Stimulated activated CD8-positive, alpha-beta memory T cell treated with anti-CD3 and anti-CD28 coated beads, Interleukin-4, amount 100 ng/mL, for 48 hours (primary cell): Measurements from ENCODE around the gene SMIM33.
A peak's percentile ranks its signal among the peaks of the same experiment; 100 is the strongest.
"Not testable (repeated sequence)": the region's sequence is repeated elsewhere in the genome, so short reads cannot be mapped to it uniquely, and the experiment has no call there.

Experiments
- DNase-seq: peaks from one replicate; pipeline ENCODE4 v3.0.0-alpha.2; 2020

Gene SMIM33

GRCh38 chr5:139470821-139471300 lies at the start of gene SMIM33:
SMIM33 (plus strand) TSS chr5:139471004; CDS start chr5:139471122, 118 bp downstream.
- no peak for DNase-seq

DNA sequence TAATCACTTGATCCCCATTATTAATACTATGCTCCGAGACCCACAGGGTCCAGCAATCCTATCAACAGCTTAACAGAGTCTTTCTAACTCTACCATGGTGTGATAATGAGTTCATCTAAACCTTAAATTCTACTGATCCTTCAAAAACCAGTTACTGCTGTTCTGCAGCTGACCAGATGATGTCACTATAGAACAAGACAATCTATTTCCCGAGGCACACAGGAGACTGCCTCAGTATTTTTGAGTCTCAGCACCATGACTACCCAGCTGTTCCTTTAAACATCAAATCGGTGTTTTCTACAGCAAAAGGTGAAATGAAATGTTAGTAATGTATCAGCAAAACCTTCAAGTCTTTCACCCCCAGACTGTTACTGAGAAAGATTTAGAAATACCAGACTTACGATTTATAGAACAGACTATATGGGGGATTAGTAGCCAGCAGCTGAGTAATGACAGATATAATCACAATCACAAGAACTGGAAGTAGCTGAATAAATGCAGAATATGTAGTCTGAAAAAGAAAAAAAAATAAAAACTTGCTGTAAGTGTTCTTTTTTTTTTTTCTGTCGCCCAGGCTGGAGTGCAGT lies 48.4 kb upstream of the SMIM33 start:
- DNase-seq = no peak

- no peak for DNase-seq
Observed at GRCh38 chr5:139425497-139425896, 45.3 kb upstream of the SMIM33 start.

DNA sequence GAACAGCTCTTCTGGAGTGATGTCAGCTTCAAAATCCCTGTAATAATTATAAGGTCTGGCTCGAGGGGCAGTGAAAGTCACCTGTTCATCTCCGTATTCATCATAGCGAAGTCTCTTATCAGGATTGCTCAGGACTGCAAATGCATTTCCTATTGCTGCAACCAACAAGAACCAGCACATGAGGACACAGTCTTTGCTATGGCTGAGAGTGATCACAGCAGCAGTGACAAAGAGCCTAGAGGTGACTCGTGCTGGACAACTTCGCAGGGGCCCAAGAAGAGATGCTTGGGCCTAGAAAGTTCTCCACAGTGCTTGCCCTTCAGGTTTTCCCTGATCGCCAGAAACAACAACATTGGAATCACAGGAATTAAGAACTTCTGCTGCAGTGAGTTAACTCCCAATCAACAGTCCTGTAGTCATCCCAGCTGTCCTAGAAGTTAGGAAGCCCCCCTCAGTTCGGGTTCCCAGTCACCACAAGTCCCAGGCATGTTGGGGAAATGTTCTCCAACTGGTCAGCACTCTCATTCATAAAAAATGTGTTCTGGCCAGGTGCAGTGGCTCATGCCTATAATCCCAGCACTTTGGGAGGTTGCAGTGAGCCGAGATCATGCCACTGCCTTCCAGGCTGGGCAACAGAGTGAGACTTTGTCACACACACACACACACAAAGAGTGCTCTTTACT lies 44.5 kb upstream of the SMIM33 start:
- no peak for DNase-seq

GRCh38 chr5:139430015-139430414 lies 40.8 kb upstream of the SMIM33 start:
- DNase-seq = no peak

GRCh38 chr5:139431706-139432105 lies 39.1 kb upstream of the SMIM33 start:
- no peak for DNase-seq

DNA sequence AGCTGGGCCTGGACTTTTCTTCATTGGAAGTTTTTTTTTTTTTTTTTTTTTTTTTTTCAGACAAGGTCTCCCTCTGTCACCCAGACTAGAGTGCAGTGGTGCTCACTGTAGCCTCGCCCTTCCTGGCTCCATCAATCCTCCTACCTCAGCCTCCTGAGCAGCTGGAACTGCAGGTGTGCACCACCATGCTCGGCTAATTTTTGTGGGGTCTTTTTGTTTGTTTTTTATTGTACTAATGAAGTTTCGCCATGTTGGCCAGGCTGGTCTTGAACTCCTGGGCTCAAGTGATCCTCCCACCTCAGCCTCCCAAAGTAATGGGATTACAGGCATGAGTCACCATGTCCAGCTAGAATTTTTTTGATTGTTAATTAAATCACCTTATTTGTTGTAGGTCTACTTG lies 35.1 kb upstream of the SMIM33 start:
- DNase-seq = no peak

DNA sequence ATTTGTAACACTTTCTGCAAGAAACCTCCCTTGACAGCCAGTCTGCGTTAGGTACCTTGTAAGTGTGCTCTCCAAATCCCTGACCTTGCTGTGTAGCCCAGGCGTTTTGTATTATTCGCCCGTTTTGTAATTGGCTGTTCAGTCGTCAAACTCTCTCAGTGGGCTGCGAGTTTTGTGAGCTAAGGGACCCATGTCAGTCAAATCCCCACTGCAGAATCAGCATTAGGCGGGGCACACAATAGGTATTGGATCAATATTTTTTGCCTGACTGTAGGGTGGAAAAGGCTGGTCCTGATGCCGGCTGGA lies 32.1 kb upstream of the SMIM33 start:
- no peak for DNase-seq

GRCh38 chr5:139439013-139439903 lies 31.5 kb upstream of the SMIM33 start, which contains the start of gene DNAJC18:
DNAJC18 (minus strand) TSS chr5:139439525; CDS start chr5:139439445, 80 bp downstream.
- peak; percentile 95 for DNase-seq

DNA sequence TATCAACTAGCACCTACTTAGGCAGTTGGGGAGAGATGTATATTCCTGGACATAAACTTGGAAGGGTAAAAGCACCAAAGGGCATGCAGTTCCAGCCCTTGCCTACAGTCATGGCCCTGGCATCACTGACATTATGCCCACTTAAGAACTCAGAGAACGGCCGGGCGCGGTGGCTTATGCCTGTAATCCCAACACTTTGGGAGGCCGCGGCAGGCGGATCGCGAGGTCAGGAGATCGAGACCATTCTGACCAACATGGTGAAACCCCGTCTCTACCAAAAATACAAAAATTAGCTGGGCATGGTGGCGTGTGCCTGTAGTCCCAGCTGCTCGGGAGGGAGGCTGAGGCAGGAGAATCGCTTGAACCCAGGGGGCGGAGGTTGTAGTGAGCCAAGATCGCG lies 30.4 kb upstream of the SMIM33 start:
- DNase-seq = not testable (repeated sequence)

DNA sequence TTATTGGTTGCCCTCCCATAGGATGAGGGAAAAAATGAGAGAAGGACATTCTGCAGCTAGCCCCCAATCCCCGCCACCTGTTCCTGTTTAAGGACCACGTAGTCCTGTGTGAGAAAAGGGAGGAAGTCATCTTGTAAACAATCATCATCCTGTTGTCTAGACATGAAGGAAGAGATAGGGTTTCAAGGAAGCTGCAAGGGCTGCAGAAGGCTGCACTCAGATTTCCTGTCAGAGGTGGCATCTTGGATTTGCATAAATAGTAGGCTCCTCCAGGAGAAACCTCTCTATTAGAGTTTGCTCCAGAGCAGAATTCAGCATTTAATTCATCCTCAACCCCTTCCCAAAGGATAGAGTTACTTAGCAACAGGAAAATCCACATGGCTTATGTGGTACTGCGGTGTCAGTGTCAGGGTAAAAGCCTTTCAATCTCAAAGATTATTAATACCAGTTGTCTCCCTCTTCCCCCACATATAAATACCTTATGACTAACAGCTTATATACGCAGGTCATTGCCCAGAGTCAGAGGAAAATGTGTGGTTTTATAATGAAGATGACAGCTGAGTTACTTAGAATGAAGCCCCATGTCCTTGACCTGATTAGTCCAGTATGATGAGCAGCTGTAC lies 26.9 kb upstream of the SMIM33 start:
- no peak for DNase-seq

DNA sequence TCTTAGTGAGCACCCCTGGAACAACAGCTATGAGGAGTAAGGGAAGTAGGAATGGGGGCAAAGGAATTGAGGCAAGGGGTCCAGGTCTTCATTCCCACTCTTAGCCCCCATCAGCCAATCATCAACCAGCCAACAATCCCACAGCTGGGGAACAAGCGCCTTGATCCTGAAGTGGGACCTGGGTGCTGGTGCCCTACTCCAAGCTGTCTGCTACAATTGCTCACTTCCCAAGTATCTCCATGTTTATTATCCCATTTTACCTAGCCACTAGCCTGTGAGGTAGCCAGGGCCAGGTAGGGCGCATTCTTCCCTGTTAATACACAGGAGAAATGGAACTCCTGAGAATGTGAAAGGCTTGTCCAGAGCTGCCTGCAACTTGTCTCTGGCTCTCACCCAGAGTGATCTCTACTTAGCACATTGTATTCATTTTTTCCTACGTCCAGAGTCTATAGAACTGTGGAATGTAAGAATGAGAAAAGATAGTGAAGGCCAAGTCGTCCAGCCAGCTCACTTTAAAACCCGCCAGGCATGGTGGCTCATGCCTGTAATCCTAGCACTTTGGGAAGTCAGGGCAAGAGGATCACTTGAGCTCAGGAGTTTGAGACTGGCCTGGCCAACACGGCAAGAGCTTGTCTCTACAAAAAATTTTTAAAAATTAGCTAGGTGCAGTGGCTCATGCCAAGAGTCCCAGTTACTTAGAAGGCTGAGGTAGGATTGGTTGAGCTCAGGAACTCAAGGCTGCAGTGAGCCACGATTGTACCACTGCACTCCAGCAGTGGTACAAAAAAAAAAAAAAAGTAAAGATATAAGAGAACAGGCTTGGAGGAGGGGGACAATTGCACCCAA lies 25.3 kb upstream of the SMIM33 start:
- DNase-seq = no peak

DNA sequence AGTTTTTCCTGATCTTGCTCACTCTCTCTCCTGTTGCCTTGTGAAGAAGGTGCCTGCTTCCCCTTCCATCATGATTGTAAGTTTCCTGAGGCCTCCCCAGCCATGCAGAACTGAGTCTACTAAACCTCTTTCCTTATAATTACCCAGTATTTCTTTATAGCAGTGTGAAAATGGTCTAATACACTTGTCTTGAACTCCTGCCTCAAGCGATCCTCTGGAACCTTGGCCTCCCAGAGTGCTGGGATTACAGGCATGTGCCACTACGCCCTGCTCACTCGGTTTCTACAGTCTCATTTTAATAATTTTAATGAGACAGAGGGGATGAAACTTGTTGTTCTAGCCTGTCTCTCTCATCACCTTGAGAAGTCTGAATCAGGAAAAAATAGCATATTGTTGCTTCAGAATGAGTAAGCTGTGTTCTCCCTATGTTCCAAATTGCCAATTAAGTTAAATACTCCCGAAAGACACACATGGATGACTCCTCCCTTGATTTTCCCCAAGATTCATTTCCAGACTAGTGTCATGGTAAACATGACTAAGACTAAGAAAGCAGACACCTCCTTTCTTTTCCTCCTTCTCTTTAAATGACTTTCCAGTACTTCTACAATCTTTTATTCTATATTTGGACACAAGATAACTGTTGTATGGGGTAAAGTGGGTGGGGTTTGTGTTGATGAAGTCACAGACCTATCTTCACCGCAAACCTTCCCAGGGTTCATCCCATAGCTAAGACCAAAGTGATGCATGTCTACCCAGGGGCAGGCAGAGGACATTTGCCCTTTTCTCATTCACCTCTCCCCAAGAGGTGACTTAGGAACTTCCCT lies 23.6 kb upstream of the SMIM33 start:
- DNase-seq = no peak

- no peak for DNase-seq
Observed at GRCh38 chr5:139451176-139451575, 19.6 kb upstream of the SMIM33 start.

- DNase-seq = peak; percentile 18
Observed at GRCh38 chr5:139451878-139452660, 18.7 kb upstream of the SMIM33 start.

GRCh38 chr5:139453683-139454567 lies 16.9 kb upstream of the SMIM33 start:
- DNase-seq = no peak

DNA sequence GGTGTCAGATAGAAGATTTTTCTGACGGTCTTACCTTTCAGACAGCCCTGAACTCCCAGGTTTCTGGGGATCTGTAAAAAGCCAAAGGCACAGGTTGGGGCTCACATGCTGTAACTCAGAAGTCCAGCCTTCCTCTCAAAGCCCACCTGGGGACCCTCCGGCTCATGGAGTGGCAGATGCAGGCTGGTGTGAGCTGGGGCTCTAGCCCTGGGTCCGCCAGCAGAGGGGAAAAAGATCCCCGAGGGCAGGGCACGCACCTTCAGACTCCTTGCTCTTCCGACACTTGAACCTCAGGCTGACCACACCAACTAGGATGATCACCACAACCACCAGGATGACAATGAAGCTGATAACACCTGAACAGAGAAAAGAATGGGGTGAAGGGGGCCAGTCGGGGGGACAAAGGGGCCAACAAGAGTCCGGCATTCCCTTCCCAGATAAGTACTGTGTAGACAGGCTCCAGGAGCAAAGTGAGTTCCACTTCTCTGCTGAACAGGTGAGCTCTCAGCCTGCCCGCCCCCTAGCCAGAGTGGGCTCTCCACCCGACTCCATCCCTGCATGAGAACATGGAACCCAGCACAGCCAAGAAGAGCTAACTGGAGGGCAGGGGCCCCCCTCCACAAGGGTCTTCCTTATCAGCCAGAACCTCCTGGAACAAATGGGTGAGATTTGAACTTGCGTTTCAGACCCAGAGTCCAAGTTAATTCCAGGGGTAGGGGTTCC lies 16.1 kb upstream of the SMIM33 start:
- DNase-seq = no peak

GRCh38 chr5:139456776-139457175 lies 14.0 kb upstream of the SMIM33 start:
- DNase-seq = no peak

DNA sequence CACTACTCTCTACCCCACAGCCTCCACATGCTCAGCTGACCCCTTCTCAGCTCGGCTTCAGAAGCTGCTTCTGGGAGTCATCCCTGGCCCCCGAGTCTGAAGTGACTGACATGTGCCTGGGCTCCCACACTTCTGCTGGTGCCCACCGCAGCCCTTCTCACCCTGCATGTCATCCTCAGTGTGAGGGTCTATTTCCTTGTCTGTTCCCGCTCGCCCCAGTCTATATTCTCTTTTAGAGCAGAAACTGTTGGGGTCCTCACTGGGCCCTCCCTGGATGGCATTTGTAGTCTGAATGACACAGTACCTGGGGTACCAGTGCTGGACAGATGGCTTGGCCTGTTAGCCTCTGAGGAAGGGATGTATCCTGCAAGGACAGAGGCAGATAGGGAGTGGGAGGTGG lies 13.6 kb upstream of the SMIM33 start:
- DNase-seq = no peak
